NAMALWA (cell line): ENCODE results near the gene PNKD.

Experiments used
- DNase-seq: peaks from one replicate; pipeline ENCODE4 v3.0.0-alpha.2; 2015; ENCODE audit warnings: low spot score

PNKD gene

DNA sequence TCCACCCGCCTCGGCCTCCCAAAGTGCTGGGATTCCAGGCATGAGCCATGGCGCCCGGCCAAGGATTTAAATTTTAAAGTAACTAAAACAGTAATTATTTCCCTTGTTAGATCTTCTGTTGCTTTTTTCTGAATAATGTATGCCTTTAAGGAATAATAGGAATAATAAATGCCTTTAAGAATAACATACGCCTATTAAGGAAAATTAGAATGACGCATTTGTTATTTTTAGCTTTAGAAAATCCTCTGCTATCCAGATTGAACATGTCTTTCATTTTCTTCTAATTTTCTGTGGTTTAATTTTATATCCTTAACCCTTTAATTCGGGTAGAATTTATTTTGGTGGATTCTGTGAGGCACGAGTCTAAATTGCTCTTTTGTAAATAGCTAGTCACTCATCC, 45.1 kb downstream of the PNKD start:
- no peak for DNase-seq

DNA sequence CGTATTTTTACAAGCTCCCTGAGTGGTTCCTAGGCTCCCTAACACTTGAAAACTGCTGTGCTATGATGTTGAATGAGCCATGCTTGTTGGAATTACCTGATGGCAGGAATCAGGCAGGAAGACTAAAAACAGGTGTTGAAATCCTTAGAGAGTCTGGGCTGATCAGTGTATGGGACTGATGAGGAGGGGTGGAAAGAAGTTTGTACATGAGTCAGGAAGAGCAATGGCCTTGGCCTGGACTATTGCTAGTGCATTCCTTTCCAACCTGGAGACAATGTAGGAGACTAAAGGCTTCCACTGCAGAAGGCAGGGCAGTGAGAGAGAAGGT, 46.9 kb downstream of the PNKD start:
- DNase-seq, result no peak

DNA sequence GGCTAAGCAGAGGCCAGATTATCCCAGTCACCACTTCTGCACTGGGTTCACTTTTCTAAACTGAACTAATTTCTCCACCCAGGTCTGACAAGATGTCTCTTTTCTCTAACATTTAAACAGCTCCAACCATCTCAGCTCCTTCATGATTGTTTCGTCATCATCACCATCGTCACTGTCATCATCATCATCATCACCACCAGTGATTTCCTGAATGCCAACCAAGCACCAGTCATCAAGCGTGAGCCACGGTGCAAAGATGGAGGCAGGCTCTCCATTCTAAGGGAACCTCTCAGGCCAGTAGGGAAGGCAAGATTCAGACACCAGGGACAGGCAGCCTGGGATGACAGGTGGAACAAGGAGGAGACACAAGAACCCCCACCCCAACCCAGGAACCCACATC, 47.5 kb downstream of the PNKD start:
- no peak for DNase-seq

DNA sequence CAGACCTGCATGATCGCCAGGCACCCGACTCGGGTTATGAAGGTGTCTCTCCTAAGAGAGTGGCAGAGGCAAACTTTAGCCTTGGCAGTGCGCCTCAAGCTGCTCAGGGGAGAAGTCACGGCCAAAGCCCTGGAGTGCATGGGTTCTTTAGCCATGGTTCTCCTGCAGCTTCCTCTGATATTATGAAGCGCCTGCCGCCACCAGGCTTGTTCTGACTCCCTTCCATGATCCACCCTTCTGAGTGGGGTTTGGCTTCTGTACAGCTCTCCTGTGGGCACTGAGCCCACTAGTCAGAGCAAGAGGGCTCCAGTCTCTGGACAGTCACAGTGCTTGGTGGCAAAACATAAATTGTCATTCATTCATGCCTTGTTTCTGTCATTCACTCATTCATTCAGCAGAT, 47.9 kb downstream of the PNKD start:
- DNase-seq, result no peak

DNA sequence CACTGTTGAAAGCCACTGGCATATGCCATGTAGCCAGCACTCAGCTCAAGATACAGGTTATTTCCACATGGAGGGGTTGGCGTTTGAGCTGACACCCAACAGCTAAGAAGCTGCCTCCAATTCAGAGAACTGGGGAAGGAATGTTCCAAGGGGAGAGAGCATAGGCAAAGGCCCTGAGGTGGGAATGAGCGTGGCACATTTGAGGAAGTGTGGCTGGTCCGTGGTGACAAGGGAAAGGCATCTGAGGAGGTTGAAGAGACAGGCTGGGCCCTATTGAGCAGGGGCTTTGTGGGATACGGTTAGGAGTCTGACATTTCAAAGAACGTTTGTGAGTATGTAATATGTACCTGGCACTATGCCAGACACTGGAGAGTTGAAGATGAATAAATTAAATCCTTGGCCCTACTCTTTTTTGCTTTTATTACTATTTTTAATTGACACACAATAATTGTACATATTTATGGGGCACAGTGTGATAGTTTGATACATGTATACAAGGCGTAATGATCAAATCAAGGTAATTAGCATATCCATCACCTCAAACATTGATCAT, 49.6 kb downstream of the PNKD start:
- peak; percentile 22 for DNase-seq

DNA sequence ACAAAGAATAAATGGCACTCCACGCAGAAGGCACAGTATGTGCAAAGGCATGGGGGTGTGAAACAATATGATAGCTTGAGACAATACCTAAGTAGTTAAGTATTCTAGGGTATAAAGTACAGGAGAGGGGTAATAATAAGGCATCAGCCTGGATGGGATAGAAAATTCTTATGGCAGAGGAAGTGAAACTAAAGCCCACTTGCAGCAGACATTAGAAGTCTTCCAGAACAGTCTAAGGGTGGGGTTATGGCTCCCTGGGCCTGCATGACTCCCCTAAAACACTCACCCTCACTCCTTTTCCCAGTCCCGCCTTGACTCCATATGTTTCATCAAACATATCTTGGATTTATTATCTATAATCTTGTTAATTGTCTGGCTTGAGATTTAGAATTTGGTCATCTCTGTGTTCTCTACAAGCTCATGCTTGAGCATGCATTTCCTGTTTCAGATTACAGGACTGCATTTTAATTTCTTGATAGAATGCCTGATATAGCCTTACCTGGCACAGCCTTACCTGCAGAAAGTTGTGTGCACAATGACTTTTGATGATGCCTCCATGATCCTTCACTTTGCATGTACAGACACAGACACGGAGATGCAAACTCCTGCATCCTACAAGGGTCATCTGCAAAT, 50.5 kb downstream of the PNKD start:
- DNase-seq, result peak; percentile 33

DNA sequence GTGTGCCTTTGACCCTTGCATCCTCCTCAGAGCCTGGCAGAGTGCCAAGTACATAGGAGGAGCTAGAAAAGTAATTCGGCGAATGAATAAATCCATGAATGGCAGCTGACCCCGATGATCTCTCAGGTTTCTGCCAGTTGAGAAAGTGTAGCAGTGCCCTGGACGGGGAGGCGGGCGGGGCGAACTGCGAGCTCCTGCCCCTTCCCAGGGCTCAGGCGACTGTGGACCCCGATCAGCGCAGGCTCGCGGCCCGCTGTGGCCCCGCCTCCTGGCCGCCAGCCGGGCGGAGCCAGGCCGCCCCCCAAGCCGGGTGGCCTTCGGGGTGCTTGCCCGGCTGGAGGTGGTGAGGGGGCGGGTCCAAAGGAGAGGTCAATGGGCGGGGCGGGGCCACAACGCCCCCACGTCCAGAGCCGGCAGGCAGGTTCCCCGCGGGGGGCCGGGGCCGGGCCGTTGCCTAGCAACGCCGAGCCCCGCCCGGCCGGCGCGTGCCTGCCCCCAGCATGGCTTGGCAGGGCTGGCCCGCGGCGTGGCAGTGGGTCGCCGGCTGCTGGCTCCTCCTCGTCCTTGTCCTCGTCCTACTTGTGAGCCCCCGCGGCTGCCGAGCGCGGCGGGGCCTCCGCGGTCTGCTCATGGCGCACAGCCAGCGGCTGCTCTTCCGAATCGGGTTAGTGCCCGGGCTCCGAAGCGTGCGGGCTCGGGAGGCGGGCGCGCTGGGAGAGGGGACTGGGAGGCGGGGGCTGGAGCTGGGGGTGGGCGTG, 52.6 kb downstream of the PNKD start:
- peak; percentile 88 for DNase-seq

DNA sequence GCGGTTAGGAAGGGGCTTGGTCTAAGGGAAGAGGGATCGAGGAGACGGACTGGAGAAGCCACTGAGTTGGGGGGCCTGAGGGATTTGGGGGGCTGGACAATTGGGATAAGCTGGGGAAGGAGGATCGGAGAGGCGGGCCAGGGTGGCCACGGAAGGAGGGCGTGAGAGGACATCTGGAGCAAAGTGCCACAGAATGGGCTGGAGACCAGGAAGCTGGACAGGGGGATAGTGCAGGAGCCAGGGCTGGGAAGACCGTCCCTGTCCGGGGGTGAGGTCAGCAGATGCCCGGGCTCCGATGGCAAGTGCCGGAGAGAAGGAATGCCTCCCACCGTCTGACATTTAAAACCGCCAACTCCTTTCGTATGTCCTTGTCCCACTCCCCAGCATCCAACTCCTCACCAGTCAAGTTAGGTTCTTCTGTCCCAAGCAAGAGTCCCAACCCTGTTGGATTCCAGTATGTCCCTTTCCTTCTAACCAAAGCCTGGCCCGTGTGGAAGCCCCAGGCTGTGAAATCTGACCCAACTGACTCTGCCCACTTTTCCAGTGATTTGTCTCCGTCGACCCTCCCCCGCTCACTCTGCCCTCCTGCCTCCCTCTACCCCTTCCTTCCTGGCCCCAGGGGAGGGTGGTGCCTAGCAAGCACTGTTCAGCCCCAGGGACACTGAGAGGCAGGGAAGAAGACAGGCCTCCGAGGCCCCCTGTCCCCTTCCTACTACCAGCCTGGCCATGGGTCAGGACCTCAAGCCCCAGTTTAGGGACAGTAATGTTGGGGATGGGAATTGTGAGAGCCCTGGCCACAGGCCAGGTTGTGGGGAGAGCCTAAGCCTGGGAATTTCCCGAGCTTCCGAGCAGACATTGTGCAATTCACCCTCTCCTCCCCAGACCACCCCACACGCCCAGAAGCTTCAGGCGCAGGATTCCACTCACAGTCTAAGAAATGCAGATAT, 53.5 kb downstream of the PNKD start:
- peak; percentile 16 for DNase-seq

DNA sequence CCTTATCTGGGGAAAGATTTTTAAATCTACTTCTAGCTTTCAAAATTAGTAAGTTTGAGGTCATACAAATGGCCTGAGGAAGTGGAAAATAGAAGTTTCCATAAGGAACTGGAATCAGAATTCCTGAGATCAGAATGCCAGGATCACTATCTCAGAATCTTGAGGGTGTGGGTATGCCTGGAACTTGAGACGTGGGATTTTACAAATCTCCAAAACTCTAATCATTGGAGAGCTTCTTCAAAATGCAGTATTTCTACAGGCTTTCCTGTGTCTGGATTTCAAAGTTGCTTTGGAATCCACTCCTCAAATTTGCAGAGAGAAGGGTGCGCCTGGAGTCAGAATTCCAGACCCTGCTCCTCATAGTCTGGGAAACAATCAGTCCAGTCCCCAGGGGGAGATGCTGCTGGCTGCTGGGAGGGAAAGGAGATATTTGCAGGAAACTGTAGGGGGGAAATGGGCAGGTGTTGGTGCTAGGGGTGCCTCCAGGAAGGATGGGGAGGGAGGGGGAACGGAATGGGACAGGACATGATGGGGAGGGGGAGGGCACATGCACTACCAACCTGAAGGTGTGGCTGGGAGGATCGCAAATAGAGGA, 55.3 kb downstream of the PNKD start:
- DNase-seq, result no peak

DNA sequence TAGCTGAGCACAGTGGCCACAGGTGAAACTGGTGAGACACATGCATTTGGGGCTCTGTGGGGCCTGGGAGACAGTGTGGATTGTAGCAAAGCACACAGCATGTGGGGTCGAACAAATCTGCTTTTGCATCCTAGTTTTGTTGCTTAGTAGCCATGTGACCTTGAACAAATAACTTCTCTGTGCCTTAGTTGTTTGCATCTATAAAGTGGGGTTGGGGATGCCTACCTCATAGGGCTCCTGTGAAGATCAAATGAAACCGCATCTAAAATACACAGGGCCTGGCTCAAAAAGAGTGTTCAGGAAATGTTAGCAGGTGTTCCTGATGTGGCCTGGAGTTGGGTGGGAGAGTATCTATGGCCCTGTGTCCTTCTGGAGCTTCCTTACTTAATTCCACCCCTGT, 56.0 kb downstream of the PNKD start:
- DNase-seq, result no peak

DNA sequence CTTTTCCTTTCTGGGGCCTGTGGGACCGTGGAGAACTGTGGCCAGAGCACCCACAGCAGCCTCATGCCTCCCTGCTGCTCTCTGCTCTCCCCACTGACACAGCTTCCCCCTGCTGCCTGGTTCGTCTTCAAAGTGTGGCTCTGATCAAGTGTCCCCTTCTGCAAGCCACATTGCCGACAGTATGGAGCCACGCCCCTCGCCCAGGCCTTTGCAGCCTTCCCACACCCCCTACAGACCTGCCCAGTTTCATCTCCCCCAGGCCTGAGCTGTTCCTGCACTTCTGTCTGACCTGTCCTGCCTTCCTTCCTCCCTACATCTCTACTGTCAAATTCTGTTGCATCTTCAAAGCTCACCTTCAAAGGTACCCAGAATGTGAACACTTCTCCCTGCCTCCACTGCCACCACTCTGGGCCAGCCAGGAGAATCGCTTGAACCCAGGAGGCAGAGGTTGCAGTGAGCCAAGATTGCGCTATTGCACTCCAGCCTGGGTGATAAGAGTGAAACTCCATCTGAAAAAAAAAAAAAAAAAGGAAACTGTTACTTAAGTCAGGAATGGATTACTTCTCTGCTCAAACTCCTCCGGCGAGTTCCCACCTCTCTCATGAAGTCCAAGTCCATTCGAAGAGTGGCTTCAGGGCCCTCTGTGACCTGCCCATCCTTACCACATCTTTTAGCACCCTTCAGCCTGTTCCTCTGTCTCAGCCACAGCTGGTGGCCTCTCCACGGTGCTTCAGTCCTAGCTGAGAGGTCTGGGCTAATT, 57.3 kb downstream of the PNKD start:
- DNase-seq, result no peak

DNA sequence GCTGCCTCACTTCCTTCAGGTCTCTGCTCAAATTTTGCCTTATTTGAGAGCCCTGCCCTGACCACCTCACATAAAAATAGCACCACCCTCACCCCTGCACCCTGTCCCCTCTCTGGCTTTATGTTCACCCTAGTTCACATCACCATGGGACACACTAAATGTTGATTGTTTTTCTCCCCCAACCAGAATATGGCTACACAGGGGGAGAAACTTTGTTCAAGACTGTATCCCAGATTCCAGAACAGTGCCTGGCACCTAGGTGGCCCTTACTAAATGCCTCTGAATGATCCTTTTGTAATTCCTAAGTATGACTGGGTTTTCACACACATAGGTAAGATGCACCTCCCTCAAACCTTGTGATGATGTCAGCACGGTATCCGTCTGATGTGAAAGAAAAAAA, 58.0 kb downstream of the PNKD start:
- DNase-seq, result no peak

DNA sequence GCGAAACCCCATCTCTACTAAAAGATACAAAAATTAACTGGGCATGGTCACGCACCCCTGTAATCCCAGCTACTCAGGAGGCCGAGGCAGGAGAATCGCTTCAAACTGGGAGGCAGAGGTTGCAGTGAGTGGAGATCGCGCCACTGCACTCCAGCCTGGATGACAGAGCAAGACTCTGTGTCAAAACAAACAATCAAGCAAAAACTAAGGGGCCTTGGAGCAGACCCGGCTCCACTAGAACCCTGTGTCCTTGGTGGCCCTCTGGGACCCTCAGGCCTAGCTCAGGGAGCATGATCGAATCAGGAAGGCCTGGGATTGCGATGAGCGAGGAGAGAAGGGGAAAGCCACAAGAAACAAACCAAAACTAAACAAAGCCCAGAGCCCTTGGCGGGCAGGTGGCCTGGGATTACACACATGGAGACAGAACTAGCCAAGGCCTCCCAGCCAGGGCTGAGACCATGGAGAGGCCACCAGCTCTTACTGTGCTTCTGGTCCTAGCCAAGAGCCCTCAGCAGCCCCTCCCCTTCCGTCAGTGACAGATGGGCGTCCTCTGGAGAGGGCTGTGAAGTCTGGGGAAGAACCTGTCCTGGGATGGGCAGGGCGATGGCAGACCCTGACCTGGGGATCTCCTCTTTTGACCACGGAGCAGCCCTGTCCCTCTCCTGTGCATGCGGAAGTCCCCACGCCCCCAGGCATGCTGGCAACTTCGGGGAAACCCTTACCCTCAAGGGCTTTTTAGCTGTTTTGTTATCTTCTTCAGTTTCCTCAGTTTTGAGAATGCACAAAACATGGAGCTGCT, 58.9 kb downstream of the PNKD start:
- DNase-seq, result no peak

DNA sequence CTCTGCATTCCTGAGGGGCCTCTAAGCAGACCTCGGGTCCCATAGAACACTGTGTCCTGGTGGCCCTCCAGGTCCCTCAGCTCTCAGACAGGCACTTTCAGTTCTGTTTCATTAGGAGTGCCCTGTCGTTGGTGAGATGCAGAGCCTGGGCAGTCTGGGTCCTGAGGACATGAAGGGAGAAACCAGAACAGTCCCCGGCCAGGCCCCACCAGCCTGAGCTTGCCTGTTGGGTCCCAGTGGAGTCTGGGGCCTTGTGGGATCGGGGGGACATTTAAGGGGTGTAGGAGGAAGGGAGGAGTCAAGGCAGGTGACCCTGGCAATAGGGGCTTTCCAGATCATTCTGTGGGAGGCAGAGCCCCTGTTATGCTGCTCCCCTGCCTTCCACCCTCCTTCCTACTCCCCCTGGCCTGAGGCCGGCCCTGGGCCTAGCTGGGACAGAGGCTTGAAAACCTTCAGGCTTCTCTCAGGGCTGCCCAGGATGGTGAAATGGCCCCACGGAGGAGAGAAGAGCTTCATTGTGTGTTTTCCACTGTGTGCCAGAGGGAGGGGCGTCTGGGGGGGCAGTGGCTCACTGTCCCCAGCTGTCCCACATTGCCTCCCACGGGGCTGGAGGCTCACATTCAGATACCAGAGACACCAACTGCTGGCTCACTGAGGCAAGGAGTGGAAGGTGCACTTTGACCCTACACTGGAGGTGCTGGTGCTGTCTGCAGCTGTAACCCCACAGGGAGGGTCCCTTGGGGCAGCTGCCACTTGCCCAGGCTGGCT, 59.7 kb downstream of the PNKD start:
- DNase-seq, result peak; percentile 65

DNA sequence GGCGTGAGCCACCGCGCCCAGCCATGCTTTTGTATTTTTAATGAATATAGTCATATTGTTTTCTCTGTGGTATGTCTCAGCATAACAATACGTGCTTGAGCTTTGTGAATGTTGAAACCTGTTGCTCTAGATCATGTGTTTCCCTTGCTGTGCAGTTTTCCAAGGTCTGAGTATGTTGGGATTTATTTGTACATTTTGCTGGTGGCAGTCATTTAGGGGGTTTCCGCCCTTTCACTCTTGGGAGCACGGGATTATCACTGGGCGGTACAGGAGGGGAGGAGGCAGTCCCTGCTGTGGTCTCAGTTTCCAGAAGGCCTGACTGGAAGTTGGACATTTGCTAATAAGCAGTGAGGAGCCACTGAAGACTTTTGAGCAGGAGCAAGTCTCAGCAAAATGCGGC, 61.4 kb downstream of the PNKD start:
- no peak for DNase-seq

DNA sequence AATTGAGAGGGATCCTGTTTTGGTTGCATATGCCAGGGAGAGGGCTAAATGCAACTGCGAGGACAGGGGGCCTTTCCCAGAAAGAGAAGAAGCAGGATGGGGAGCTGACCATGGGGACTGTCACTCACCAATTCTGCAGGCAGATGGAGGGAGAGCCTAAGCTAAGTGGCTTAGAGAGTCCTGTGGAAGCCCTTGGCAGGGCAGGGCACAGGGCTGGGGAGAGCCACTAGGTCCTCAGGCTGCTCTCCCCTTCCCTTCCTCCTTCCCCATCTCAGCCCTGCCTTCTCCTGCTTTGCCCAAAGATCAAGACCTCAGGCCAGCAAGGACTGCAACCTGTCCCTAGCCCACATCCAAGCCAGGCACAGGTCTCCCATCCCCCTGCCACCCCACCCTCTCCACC, 62.0 kb downstream of the PNKD start:
- peak; percentile 24 for DNase-seq

DNA sequence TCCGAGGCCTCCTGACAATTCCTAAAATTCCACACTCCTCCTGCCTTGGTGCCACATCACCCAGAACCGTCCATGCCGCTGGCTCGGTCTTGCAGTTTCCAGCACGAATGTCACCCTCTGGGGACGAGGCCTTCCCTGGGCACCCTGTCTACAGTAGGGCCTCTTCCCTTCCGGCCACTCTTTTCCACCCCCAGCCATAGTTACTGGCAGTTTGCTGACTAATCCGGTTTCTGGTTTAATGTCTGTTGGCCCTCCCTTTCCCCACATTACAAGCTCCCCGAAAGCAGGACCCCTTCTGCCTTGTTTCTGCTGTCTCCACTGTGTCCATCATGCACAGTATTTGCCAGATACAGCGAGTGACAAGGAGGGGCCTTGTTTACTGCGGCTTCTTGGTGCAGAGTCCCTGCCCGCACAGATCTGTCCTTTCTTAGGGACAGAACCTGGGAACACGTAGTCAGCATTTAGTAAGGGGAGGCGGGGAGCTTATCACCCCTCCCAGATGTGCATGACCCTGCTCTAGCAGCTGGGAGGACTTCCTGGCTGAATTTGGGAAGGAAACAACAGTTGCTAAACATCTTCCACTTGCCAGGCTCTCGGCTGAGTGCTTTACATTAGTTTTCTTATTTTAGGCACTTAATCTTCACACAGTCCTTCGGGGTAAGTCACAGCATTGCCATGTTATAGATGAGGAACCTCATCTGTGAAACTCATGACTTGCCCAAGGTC, 62.8 kb downstream of the PNKD start:
- peak; percentile 71 for DNase-seq

DNA sequence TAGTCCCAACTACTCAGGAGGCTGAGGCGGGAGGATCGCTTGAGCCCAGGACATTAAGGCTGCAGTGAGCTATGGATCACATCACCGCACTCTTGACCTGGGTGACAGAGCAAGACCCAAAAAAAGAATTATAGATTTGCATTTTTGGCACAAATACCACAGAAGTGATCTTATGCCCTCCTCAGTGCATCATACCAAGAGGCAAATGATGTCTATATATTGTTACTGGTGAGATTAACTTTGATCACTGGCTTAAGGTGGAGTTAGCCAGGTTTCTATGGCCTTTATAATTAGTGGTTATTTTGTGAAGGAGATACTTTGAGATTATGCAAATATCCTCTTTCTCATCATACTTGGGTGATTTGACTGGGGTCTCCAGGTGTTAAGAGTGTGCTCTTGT, 64.2 kb downstream of the PNKD start:
- peak; percentile 87 for DNase-seq

DNA sequence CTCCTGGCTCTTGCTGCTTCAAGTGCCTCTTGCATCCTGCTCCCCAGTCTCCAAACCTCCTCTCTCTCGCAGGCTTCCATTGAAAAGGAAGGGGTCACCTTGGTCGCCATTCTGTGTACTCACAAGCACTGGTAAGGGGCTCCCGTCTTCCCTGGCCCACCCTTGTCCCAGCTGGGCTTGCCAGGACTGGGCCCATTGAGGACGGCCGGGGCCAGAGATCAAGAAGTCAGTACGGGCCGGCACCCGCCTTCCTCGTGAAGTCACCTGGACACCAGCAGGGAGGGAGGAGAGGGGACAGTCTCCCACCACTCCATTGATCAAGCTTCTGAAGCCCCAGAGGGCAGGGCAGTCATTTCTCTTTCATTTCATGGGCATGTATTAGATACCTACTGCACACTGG, 70.3 kb downstream of the PNKD start:
- DNase-seq, result no peak
